Endothelial cell of umbilical vein (primary cell): ENCODE results near the gene TOPORS. TPM values are rescaled to one million over a fixed set of nuclear protein-coding genes. Genes with fewer than 3 reads are reported as not detected.

Source experiments
- BruUV-seq: library from RNA; stranded (reverse); fragments of 400-500 nt; replicated peaks from 2 replicates; lab custom pipeline; 2021; lab: Mats Ljungman, UMichigan
- CTCF ChIA-PET: fragments of 300-600, 350-600 bp; sonication (Branson Sonifier 250); formaldehyde crosslinking; loops from one replicate; lab custom pipeline; 2021; ENCODE audit warnings: antibody characterized with exemption, inconsistent platforms; lab: Charles Lee
- POLR2A ChIA-PET: fragments of 300-600, 350-600 bp; sonication (Branson Sonifier 250); formaldehyde crosslinking; loops from one replicate; lab custom pipeline; 2021; ENCODE audit warnings: antibody characterized with exemption, inconsistent platforms; lab: Charles Lee
- DNase-seq: peaks from one replicate; pipeline ENCODE4 v3.0.0-alpha.2; 2011; ENCODE audit warnings: low read depth, low spot score
- FAIRE-seq: peaks from 2 replicates; lab custom pipeline; 2011; peaks lifted over from hg19 to GRCh38; lab: Jason Lieb, UNC
- H2AFZ ChIP-seq: 2 replicates; pipeline ENCODE4 v1.6.0; 2012; ENCODE audit warnings: low read depth, low read length, control low read depth, inconsistent platforms
- H3K27ac ChIP-seq: 2 replicates; pipeline ENCODE4 v1.5.1; 2011; ENCODE audit warnings: low read depth, mild to moderate bottlenecking, control low read depth, low read length, moderate library complexity; ENCODE audit not compliant: insufficient read depth
- H3K27me3 ChIP-seq, 2 experiments: 2 replicates each; pipeline versions ENCODE4 v1.6.0 to v1.6.1; 2011; ENCODE audit warnings: low read length in 2 of 2, mixed read lengths in 1 of 2; ENCODE audit not compliant: control insufficient read depth in 2 of 2, insufficient read depth in 2 of 2
- H3K36me3 ChIP-seq, 2 experiments: 2 replicates in 1 of 2; 3 replicates in 1 of 2; pipeline ENCODE4 v1.5.1; 2011; ENCODE audit warnings: low read length in 2 of 2, mild to moderate bottlenecking in 1 of 2, moderate library complexity in 1 of 2; ENCODE audit not compliant: control insufficient read depth in 2 of 2, insufficient read depth in 2 of 2; ENCODE audit errors: extremely low read depth in 1 of 2
- H3K4me1 ChIP-seq: 3 replicates; pipeline ENCODE4 v1.5.1; 2011; ENCODE audit warnings: mild to moderate bottlenecking, low read length; ENCODE audit not compliant: control insufficient read depth, insufficient read depth; ENCODE audit errors: extremely low read depth
- H3K4me2 ChIP-seq: 2 replicates; pipeline ENCODE4 v1.6.1; 2011; ENCODE audit warnings: low read length, control low read depth, mixed read lengths; ENCODE audit not compliant: insufficient read depth
- H3K4me3 ChIP-seq, 3 experiments: fragments of 200-600 bp in 1 of 3; sonication (generic), shearing (Covaris generic) in 1 of 3; replicated peaks in 1 of 3; 2 replicates each; pipeline ENCODE4 v1.5.1; 2011 to 2016; ENCODE audit warnings: control low read depth in 3 of 3, low read length in 3 of 3, mild to moderate bottlenecking in 2 of 3, inconsistent platforms in 1 of 3, low read depth in 1 of 3, moderate library complexity in 1 of 3; ENCODE audit not compliant: insufficient read depth in 1 of 3
- H3K79me2 ChIP-seq: 2 replicates; pipeline ENCODE4 v1.6.0; 2012; ENCODE audit warnings: low read length, inconsistent platforms; ENCODE audit not compliant: control insufficient read depth, insufficient read depth
- H3K9ac ChIP-seq: replicated peaks from 2 replicates; pipeline ENCODE3; 2011; ENCODE audit warnings: low read length, control low read depth; ENCODE audit not compliant: insufficient read depth; ENCODE audit errors: extremely low read depth
- H3K9me1 ChIP-seq: replicated peaks from 3 replicates; pipeline ENCODE4 v1.6.0; 2011; ENCODE audit warnings: mild to moderate bottlenecking, low read length; ENCODE audit not compliant: control insufficient read depth, insufficient read depth; ENCODE audit errors: extremely low read depth
- H3K9me3 ChIP-seq: replicated peaks from 2 replicates; pipeline ENCODE4 v1.5.1; 2012; ENCODE audit warnings: low read length, inconsistent platforms; ENCODE audit not compliant: control insufficient read depth, insufficient read depth
- H4K20me1 ChIP-seq: replicated peaks from 2 replicates; pipeline ENCODE3; 2011; ENCODE audit warnings: mild to moderate bottlenecking, low read length; ENCODE audit not compliant: control insufficient read depth, insufficient read depth; ENCODE audit errors: extremely low read depth
- EZH2 ChIP-seq: IDR thresholded peaks from 2 replicates; pipeline ENCODE4 v1.6.1; 2012; ENCODE audit warnings: borderline replicate concordance, low read depth, mild to moderate bottlenecking, moderate library complexity, low read length, inconsistent platforms; ENCODE audit not compliant: severe bottlenecking
- FOS ChIP-seq: IDR thresholded peaks from 2 replicates; pipeline ENCODE4 v1.6.1; 2011; ENCODE audit warnings: mild to moderate bottlenecking, low read length, moderate library complexity, borderline replicate concordance; ENCODE audit not compliant: insufficient read depth
- GATA2 ChIP-seq: IDR thresholded peaks from 2 replicates; pipeline ENCODE4 v1.7.0; 2011; ENCODE audit warnings: low read depth, mild to moderate bottlenecking, moderate library complexity, mixed read lengths, low read length; ENCODE audit not compliant: insufficient read length, insufficient read depth
- JUN ChIP-seq: IDR thresholded peaks from 2 replicates; pipeline ENCODE4 v1.6.1; 2011; ENCODE audit warnings: borderline replicate concordance, low read depth; ENCODE audit not compliant: insufficient read length, insufficient read depth
- MYC ChIP-seq: IDR thresholded peaks from one replicate; pipeline ENCODE4 v1.6.1; 2011; ENCODE audit warnings: mild to moderate bottlenecking, low read depth, low read length
- POLR2A ChIP-seq: IDR thresholded peaks from 2 replicates; pipeline ENCODE4 v1.6.1; 2012; ENCODE audit warnings: low read depth, mild to moderate bottlenecking, control low read depth, low read length
- dilution Hi-C: fragments of 300-500 bp; cut with MboI; formaldehyde crosslinking; loops from one replicate; pipeline ENCODE4 v1.15.0; 2019; ENCODE audit warnings: low sequenced_read_pairs; ENCODE audit not compliant: extremely low pct_ligation_motif_present
- intact Hi-C: fragments of 100-400 bp; cut with micrococcal nuclease; formaldehyde crosslinking; loops from one replicate; pipeline ENCODE4 v1.10.0; 2022
- polyA plus RNA-seq, 4 experiments: library from polyadenylated mRNA; depleted of rRNA in 3 of 4; stranded (reverse) in 3 of 4; unstranded in 1 of 4; fragments of >200 nt; gene quantifications; 2 replicates each; pipeline versions ENCODE4 v1.2.1 to v1.2.3, GENCODE V29; 2011 to 2012; ENCODE audit warnings: missing spikeins in 1 of 4
- total RNA-seq: library from RNA; stranded (reverse); gene quantifications from 2 replicates; pipeline ENCODE4 v1.2.3, GENCODE V29; 2021
- TF ChIP-seq, protein P1 (sequence below): IDR thresholded peaks from 2 replicates; pipeline ENCODE4 v1.6.1; 2011; ENCODE audit not compliant: insufficient read depth, insufficient read length

TOPORS gene
- total and polyA plus RNA-seq, 2 donors (not counting 3 experiments of a cell fraction or from before 2014, with no cell fraction given): 6.1 to 16.2 TPM

- intact Hi-C loops: loop anchor here (1.0 to 2.0 kb wide), 7 partner anchors 23 to 146 kb away; partner anchors contain the start of gene ACO1
- peak overlapping the region; percentile 78 to 88 (median 83) for H3K4me3 ChIP-seq
- H3K27me3 ChIP-seq: no peaks in the 10 kb centered on the region
- H3K36me3 ChIP-seq: no peaks in the 10 kb centered on the region
- dilution Hi-C loops: no loop called here
- POLR2A ChIA-PET: interaction anchor here (0.7 to 2.9 kb wide), 8 partner anchors 18 to 499 kb away, joined by 3 to 17 read pairs (median 5); partner anchors contain the start of gene DNAJA1
- H3K4me1 ChIP-seq: peaks cover 15% of the 10 kb centered on the region
- FAIRE-seq: no peak
- no peaks in the 10 kb centered on the region for H3K9me1 ChIP-seq
- no peaks in the 10 kb centered on the region for H3K9me3 ChIP-seq
- peak overlapping the region; percentile 85 for H3K4me2 ChIP-seq
- TF ChIP-seq EZH2 (no peak), POLR2A (no peak), JUN (no peak), FOS (no peak), MYC (no peak), GATA2 (peak; percentile 62)
- TF ChIP-seq, protein P1, sequence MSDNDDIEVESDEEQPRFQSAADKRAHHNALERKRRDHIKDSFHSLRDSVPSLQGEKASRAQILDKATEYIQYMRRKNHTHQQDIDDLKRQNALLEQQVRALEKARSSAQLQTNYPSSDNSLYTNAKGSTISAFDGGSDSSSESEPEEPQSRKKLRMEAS: no peak
- TSS peak; percentile 80 for BruUV-seq
- peak overlapping the region; percentile 73 for H2AFZ ChIP-seq
- no peaks in the 10 kb centered on the region for H4K20me1 ChIP-seq
- CTCF ChIA-PET: interaction anchor here (1.0 to 4.9 kb wide), 28 partner anchors 9 to 499 kb away, joined by 3 to 172 read pairs (median 8); partner anchors contain the start of gene ACO1
- H3K79me2 ChIP-seq: peaks cover 30% of the 10 kb centered on the region
- DNase-seq: no peak
- peak overlapping the region; percentile 62 for H3K9ac ChIP-seq
- peak overlapping the region; percentile 59 for H3K27ac ChIP-seq
These were observed 26.7 kb downstream of the TOPORS start for GRCh38 chr9:32525709-32526030.
